Duodenal mucosa (tissue), 2 donors: ENCODE data around the gene SLC9C1.

ENCODE experiments used
- H3K27ac ChIP-seq: one replicate; pipeline ENCODE4 v1.7.0; 2013; ENCODE audit warnings: low read depth, low read length
- H3K27me3 ChIP-seq, 2 donors: one replicate each; pipeline ENCODE4 v1.7.0; 2013; ENCODE audit warnings: low read length in 2 of 2, control low read depth in 1 of 2; ENCODE audit not compliant: insufficient read depth in 2 of 2, control insufficient read depth in 1 of 2
- H3K36me3 ChIP-seq, 2 donors: one replicate each; pipeline ENCODE4 v1.7.0; 2013; ENCODE audit warnings: low read length in 2 of 2, control low read depth in 1 of 2; ENCODE audit not compliant: insufficient read depth in 2 of 2, control insufficient read depth in 1 of 2
- H3K4me1 ChIP-seq, 2 donors: one replicate each; pipeline ENCODE4 v1.7.0; 2013; ENCODE audit warnings: low read length in 2 of 2, control low read depth in 1 of 2; ENCODE audit not compliant: insufficient read depth in 2 of 2, control insufficient read depth in 1 of 2
- H3K4me3 ChIP-seq, 2 donors: one replicate each; pipeline ENCODE4 v1.7.0; 2013; ENCODE audit warnings: low read length in 2 of 2, low read depth in 1 of 2
- H3K9ac ChIP-seq, 2 donors: one replicate each; pipeline ENCODE4 v1.7.0; 2013; ENCODE audit warnings: low read length in 2 of 2, low read depth in 1 of 2
- H3K9me3 ChIP-seq, 2 donors: one replicate each; pipeline ENCODE4 v1.7.0; 2013; ENCODE audit warnings: low read length in 2 of 2, control low read depth in 1 of 2; ENCODE audit not compliant: control insufficient read depth in 1 of 2

SLC9C1 gene

DNA sequence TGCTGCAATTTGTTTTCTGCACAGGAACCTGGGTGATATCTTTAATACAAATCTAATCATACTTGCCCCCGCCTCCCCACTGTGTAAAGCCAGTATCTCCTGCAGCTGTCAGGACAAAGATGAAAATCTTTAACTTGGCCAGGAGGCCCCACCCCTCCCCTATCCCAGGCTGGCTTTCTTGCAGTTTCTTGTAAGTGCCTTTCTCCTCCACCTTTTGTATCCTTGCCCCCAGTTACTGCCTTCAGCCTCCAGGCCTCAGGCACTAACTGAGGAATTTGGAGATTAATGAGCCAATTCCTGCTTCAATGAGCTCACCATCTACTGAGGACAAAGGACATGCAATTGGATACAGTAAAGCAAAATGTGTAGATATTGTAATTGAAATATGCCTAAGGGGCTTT is 167.5 kb downstream of the SLC9C1 start:
- Histone ChIP-seq H3K27me3 (no peaks in the 10 kb centered on the region), H3K36me3 (no peaks in the 10 kb centered on the region), H3K4me3 (no peak overlapping the region), H3K27ac (no peak overlapping the region), H3K4me1 (peaks cover 9 to 12% of the 10 kb centered on the region in 2 donors), H3K9me3 (no peaks in the 10 kb centered on the region), H3K9ac (no peak overlapping the region)

DNA sequence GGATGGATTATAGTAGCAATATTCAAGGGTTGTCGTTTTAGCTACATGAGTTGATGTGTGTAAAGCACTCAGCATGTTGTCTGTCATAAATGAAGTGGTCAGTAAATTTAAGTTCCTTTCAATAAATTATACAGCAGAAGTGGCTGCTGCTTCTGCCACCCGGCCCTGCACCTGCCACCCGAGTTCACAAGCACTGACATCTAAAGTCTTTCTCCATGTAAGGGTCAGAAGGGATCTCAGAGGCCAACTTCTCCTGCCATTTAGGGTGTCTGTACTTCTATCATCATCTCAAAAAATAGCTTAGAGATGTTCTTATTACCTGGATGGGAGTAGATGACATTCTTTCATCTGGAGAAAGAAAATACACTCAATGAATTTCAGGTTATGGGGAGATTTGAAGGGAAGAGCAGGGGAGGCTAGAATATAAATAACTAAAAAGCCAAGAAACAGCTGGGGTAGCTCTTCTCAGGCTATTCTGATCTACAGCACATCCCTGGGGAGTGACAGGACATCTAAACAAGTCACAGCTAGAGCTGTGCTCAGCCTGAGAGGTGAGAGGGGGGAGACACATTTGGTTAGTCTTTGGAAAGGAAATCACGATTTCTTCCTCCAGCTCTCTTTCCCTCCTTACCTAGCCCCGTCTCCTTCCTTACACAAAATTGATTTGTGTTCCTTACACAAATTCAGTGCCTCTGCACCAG is 169.0 kb downstream of the SLC9C1 start:
- Histone ChIP-seq H3K36me3 (no peaks in the 10 kb centered on the region), H3K4me3 (no peak overlapping the region), H3K27me3 (no peaks in the 10 kb centered on the region), H3K9me3 (no peaks in the 10 kb centered on the region), H3K9ac (no peak overlapping the region), H3K27ac (no peak overlapping the region), H3K4me1 (peaks cover 9 to 14% of the 10 kb centered on the region in 2 donors)

DNA sequence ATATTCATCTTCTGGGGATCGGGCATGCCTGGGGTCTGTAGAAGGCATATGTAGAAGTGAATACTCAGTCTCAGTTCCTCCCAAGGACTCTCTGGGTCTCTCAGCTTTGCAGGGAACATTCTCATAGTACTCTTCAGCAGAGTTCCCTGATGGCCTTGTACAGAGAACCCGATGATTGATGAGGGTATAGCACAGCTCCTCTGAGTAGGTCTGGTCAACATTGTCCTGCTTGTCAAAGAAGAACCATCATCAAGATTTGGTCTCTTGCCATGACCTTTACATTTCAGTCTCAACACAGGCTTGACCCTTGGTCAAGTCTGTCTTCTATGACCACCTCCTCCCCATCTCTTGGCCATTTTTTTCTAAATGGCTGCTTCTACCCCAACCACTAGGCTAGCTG is 170.5 kb downstream of the SLC9C1 start:
- Histone ChIP-seq H3K9me3 (no peaks in the 10 kb centered on the region), H3K27me3 (no peaks in the 10 kb centered on the region), H3K9ac (no peak overlapping the region), H3K4me3 (no peak overlapping the region), H3K27ac (no peak overlapping the region), H3K4me1 (peaks cover 9 to 18% of the 10 kb centered on the region in 2 donors), H3K36me3 (no peaks in the 10 kb centered on the region)

DNA sequence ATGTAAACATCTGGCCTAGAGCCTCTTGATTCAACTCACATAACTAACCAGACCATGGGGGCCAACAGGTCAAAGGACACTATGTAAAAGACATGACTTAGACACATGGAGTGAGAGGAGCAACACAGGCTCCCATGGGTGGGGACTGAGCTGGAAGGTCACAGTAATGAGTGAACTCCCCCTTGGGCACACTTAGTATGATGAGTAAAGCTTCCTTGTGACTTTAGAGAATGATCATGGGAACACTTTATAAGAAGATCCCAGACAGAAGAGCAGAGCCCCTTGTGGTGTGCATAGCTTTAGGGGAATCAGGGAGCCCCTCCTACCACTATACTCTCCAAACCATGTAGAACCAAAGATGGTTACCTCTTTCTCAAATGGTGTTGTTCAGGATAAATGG is 171.1 kb downstream of the SLC9C1 start:
- no peak overlapping the region for H3K4me3 ChIP-seq
- H3K9me3 ChIP-seq = no peaks in the 10 kb centered on the region
- H3K9ac ChIP-seq = no peak overlapping the region
- H3K4me1 ChIP-seq = peaks cover 9 to 12% of the 10 kb centered on the region in 2 donors
- H3K27me3 ChIP-seq = no peaks in the 10 kb centered on the region
- H3K27ac ChIP-seq = no peak overlapping the region
- no peaks in the 10 kb centered on the region for H3K36me3 ChIP-seq

DNA sequence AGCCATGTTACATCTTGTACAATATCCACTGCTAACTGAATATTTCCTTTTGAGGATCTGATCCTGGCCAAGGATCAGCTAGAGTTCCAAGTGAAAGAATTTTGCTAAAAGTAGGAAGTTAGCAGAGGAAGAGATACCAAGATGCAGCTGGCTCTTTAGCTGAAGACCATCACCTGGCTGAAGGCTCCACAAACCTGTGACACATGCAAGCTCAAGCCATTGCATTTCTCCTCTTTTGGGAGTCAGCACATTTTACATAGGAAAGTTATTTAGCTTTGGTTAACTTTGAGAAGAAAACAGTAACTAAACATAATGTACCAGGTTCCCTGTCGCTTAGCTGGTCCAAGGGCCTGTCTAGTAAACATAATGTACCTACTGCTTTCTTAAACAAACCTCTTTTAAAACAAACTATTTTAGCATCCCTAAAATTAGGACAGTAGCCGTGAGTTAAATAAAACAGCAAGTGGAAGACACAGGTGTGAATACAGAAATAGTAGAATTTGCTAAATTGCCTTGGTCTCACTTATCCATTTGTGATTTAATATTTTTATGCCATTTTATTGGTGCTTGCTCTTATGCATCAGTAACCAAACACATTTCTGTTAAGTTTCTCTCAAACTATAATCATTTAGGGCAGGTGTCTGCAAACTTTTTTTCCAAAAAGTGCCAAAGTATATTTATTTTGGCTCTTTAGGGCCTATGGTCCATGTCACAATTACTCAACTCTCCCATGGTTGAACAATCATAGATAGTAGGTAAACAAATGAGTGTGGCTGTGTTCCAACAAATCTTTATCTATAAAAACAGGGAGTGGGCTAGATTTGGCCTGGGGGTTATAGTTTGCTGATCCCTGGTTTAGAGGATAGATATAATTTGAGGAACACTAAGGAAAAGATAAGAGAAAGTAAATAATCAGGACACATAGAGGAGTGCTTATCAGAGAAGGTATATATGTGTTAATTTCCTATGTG is 172.2 kb downstream of the SLC9C1 start:
- no peak overlapping the region for H3K4me3 ChIP-seq
- H3K9me3 ChIP-seq = no peaks in the 10 kb centered on the region
- H3K4me1 ChIP-seq = peaks cover 8 to 10% of the 10 kb centered on the region in 2 donors
- no peaks in the 10 kb centered on the region for H3K27me3 ChIP-seq
- H3K36me3 ChIP-seq = peaks cover 0 to 5% of the 10 kb centered on the region in 2 donors
- no peak overlapping the region for H3K27ac ChIP-seq
- H3K9ac ChIP-seq = no peak overlapping the region

DNA sequence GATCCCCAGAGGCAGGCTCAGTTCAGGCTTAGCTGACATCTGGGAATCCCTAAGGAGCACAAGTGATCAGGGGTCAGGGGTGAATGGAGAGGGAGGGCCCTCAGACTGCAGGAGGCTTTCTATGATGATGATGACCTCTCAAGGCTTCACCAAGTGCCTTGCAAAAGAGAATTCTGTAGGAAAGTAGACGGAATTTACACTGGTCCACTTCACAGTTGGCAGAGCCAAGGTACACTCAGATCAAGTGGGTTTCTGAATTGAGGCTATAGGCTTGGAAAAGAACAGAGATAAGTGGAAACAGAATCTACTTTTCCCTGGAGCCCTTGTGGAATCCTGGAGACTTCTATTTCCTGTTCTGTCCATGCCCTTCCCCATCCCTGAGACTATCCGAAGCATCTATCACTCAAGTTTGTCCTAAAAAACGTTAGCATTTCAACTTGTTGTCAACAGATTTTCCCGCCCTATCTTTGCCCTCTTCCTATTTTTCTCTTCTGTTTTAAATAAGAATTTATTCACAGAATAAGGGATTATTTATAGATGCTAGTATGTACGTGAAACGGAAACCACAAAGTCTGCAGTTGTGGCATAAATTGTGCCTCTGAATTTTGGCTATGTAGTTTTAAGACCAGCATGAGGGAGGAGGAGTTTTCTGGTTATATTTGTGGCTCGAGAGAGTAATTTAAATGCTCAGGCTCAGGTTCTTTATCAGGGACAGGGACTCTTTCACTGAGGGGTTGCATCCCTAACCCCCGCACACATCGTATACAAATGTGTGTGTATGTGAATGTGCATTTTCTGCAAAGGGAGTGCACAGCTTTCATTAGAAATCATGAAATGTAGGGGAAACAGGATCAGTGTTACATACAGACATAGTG is 173.8 kb downstream of the SLC9C1 start:
- Histone ChIP-seq H3K36me3 (peaks cover 0 to 5% of the 10 kb centered on the region in 2 donors), H3K4me1 (peaks cover 2 to 6% of the 10 kb centered on the region in 2 donors)

DNA sequence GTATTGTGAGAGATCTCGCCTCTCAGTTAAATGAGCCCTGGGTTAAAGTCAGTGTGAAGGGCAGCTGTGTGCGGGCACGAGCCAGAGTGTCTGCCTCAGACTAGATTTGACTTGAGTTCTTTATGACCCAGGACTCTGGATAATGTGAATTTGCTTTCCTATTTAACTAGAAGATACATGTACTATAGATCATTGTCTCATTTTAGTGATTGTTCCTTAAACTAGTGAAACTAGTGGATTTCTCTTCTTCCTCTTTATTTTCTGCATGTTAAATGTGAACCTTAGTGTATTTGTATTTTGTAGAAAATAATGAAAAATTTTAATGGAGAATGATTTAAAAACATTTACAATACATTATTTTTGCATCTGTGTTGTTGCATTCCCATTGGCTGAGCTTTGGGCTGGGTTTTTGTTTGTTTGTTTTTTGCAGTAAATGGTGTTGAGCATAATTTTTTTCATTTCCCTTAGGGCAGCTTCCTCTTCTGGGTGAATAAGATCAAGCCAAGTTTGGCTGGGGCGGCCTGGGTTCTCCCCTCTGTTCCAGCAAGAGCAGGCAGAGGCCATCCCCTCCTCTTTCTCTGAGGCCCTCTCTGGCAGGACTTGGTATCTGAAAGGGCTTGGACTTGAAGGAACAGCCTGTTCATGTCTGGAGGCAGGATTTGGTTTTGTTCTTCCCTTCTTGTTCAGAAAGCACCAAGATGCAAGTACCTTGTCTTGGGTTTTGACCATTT is 176.0 kb downstream of the SLC9C1 start:
- H3K9ac ChIP-seq = no peak overlapping the region
- H3K27me3 ChIP-seq = no peaks in the 10 kb centered on the region
- H3K4me1 ChIP-seq = peaks cover 2 to 6% of the 10 kb centered on the region in 2 donors
- no peak overlapping the region for H3K4me3 ChIP-seq
- H3K27ac ChIP-seq = no peak overlapping the region
- H3K36me3 ChIP-seq = peaks cover 2 to 5% of the 10 kb centered on the region in 2 donors
- no peaks in the 10 kb centered on the region for H3K9me3 ChIP-seq

More for the DNA sequence above, 173.8 kb downstream of the SLC9C1 start:
- Histone ChIP-seq H3K27ac (no peak overlapping the region), H3K27me3 (no peaks in the 10 kb centered on the region), H3K4me3 (no peak overlapping the region), H3K9ac (no peak overlapping the region), H3K9me3 (no peaks in the 10 kb centered on the region)

DNA sequence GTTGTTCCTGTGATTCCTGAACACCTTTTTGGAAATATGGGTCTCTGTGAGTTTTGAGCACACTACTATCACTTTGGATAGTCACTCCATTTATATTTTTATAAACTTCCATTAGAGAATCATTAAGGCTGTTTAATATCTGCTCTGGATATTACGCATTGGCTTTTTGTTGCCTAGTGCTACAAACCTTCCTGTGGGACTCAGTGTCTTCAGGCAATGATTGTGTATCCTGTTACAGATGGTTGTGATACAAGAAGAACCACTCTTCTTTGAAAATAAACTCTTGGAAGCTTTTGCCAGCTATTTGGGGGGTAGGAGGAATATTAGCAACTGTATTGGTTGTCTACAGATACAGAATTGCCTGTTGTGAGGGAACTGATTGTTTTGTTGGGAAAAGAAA is 176.6 kb downstream of the SLC9C1 start:
- Histone ChIP-seq H3K9ac (no peak overlapping the region), H3K27ac (no peak overlapping the region), H3K36me3 (peaks cover 2 to 5% of the 10 kb centered on the region in 2 donors), H3K27me3 (no peaks in the 10 kb centered on the region), H3K9me3 (no peaks in the 10 kb centered on the region), H3K4me3 (no peak overlapping the region), H3K4me1 (peaks cover 2 to 6% of the 10 kb centered on the region in 2 donors)

DNA sequence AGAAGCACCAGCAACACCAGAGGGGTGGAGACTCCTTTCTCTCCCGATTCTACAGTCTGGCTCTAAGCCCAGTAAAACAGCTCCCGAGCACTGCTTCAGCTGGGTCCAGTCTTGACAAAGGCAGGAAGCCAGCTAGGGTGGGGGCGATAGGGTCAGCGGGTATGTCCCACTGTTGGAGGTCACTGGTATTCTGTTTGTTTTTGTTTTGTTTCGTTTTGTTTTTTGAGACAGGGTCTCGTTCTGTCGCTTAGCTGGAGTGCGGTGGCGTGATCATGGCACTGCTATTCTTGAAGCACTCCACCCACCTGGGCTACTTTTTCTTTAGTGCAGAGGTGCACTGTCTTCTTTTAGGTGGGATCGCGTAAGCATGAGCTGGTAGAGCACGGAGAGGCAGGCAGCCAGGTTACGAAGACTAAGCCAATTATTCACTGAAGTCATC is 177.2 kb downstream of the SLC9C1 start:
- H3K4me3 ChIP-seq = no peak overlapping the region

More for the DNA sequence above, 177.2 kb downstream of the SLC9C1 start:
- H3K27me3 ChIP-seq = no peaks in the 10 kb centered on the region
- no peak overlapping the region for H3K9ac ChIP-seq
- H3K4me1 ChIP-seq = peaks cover 2 to 6% of the 10 kb centered on the region in 2 donors
- H3K27ac ChIP-seq = no peak overlapping the region
- peaks cover 2 to 5% of the 10 kb centered on the region in 2 donors for H3K36me3 ChIP-seq
- H3K9me3 ChIP-seq = no peaks in the 10 kb centered on the region
